ENCODE results near the gene PRDX3.

Gene PRDX3

DNA sequence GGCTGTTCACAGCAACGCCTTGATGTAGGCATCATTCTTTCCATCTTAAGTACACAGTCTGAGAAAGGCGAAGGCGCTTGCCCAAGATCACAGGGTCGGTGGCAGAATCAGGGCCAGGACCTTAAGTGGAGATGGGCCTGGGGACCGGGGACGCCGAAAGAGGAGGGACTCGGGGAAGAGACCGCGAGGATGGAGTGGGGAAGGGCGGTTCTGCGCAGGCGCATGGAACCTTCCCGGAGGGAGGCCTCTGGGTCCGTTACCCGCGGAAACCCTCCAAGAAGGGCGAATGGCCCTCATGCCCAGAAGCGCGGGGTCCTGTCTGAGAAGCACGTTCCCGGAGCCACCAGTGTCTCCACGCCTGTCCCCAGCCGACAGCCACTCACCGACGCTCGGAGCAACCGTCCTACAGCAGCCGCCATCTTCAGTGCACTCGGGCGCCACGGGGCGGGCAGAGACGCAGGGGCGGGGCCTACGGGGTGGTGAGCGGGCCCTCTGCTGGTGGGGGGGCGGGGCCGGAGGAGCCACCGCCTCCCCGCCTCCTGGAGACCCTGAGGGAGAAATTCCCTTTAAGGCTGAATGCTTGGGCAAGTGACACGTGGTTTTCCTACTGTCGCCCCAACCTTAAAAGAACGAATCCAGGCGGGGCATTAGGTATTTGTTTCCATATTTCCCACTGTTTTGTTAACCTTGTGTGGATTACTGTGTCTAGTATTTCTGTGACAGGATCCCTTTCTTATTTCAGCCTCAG is at the start of gene PRDX3:
Gene PRDX3 (minus strand): TSS at position 441 of the 748 bp plus-strand sequence. CDS start 22 bp downstream, at position 419.
- peak; percentile 63 to 99 (median 94) for DNase-seq

DNA sequence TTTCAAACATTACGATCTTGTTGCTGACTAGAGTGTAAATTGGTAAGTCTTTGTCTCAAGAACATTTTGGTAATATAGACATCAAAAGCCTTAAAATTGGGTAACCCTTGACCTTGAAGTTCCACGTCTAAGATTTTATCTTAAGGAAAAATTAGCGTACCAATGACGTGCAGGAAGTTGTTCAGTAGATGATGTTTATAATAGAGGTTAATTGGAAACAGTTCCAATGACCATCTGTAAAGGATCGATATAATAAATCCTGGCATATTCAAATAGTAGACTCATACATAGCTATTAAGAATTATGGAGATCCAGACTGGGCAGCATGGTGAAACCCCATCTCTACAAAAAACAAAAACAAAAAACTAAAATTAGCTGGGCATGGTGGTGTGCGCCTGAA is 49.2 kb upstream of the PRDX3 start:
- DNase-seq = no peak

DNA sequence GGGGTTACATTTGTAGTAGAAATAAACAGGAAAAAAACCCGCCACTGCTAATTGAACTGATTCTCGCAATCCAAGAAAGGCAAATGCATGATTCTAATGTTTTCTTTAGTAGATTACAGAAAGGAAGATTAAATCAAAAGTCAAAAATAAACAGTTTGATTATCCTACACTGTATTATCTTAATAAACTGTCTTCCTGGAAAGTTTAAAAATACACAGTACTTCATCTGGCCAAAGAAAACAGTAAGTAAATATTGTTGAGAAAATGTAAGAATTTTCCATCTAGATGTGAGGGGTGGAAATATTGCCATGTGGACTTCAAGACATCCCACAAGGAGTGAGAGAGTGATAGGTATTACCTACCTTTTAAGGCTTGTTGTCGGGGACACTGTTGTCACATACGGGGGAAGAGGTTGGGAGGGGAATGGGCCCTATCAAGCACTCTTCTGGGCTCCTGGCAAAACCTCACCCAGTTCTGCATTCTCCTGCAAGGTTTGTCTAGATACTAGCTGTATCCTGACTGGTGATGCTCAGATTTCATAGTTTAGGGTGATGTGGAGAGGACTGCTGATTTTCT is 46.6 kb upstream of the PRDX3 start:
- DNase-seq = no peak

DNA sequence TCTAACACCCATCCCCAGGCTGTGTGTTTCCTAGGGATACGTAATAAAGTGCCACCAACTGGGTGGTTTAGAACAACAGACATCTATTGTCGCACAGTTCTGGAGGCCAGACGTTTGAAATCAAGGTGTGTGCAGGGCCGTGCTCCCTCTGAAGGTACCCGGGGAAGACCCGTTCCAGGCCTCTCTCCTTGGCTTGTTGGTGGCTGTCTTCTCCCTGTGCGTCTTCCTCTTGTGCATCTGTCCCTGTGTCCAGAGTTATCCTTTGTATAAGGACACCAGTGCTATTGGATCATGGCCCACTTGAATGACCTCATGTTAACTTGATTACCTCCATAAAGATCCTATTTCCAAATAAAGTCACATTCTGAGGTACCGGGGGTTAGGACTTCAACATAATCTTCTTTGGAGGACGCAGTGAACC is 44.4 kb upstream of the PRDX3 start:
- no peak for DNase-seq

DNA sequence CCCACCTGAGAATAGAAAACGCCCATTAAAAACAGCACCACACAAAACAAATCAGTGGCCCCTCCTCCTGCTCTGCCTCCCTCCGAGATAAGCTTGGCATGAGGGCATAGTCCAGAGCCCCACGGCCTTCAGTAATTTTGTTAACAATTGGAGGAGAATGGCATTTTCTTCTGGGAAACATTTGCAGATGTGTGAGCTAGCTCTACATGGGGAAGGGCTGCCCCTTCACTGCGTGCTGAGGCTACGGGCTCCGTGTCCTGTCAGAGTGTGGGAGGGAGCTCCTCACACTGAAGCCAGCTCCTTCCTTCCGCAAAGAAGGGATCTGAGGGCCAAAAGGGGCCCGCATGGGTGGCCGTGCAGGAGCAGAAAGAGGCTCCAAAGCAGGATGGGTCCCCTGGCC is 43.9 kb upstream of the PRDX3 start:
- peak in 1 of 14 donors; percentile 1 for DNase-seq

DNA sequence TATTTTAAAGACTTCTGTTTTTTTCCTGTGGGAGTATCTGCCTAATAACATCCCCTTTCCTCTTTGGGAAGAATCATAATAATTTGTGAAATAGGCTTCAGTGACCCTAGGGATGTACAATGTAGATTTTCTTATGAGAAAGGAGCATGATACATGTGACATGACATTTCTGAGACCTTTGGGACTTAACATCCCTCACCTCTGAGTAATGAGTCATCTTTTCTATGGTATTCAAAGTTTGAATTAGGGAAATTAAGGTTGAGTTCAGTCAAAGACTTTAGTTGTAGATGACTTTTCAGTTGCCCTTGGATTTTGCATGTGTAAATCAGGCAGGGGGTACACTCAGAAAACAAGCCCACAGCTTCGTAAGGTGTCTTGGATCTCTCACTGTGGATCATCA is 43.1 kb upstream of the PRDX3 start:
- no peak for DNase-seq

DNA sequence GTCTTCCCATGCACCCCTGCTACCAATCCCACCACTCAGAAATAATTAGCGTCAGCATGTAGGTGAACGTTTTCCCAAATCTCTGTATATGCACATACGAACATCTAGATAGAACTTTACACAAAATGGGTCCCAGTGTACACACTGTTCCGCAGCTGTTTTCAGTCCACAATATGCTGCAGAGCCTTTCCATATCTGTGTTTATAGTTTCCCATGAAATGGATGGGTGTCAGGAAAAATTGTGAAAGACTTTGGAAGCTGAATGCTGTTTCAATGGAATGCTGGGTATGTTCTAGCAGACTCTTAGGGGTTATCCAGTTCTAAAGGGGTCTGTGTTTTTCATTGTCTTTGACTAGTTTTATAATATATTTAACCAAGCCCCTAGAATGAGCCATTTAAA is 42.6 kb upstream of the PRDX3 start:
- no peak for DNase-seq

DNA sequence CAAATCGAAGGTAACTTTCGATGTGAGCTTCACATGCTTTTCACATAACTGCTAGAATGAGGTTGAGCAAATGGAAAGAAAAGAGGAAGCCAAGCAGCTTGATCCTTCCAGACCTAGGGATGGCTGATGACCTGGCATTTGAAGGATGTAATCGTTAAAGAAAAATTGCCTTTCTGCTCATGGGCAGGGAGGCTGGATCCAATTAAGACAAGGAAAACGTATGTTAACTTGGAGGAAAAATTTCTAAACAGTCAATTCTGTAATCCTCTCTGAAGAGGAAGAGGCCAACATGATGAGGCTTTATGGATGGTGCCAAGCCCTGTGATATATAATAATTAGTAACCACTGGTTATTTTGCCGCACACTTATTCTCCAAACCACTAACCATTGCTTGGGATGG is 41.3 kb upstream of the PRDX3 start:
- no peak for DNase-seq

DNA sequence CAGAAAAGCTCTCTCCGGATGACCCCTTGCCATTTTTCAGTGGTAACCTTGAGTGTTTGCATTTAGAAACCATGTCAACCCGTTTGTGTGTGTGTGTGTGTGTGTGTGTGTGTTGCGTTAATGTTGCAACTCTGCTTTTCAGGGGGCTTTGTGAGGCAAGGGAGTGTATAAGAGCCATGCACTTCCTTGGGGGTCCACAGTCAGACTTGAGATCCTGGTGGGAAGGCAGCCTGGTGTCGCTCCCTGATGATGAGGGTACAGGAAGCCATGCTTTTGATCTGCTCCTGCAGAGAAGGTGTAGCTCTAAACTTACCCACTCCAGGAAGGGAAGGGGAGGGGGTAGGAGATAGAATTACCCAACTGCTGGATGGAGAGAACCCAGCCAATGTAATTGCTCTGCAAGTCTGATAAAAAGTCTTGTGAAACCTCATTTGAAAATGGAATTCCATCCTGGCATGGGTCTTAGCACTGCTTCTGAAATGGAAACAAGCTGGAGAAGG is 39.4 kb upstream of the PRDX3 start:
- DNase-seq = no peak

DNA sequence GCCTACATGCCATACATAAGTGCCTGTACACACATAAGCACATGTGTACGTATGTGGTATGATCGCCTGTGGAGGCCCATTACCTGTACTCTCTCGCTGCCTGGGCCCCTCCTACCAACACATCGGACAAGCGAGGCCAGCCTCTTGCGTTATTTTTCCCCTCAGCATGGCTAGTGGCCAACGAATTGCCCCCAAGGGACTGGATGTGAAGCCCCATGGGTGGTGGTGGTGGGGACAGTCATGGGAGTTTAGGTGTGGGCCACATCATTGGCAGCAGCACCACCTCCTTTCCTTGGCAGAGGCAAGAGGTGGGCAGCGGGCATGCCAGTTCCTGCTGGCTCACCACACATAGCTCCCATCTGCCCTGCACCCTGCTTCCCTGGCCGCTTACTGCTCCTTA is 38.8 kb upstream of the PRDX3 start:
- DNase-seq = no peak

DNA sequence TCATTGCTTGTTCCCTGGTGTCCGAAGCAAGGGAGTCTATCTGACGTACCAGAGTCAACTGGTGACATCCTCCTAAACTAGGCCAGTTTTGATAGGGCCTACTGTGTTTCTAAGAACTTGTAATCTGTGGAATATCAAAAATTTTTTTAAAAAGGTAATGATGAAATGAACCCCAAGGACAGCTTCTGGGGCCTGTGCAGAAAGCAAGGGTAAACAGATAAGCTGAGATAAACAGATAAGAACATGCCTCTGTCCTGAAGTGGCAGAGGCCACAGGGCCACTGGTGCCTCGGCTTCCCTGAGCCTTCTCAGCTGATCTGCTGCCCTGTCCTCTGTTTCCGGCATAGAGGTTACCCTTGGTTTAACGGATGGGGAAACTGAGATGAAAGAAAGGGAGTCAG is 37.5 kb upstream of the PRDX3 start:
- no peak for DNase-seq

DNA sequence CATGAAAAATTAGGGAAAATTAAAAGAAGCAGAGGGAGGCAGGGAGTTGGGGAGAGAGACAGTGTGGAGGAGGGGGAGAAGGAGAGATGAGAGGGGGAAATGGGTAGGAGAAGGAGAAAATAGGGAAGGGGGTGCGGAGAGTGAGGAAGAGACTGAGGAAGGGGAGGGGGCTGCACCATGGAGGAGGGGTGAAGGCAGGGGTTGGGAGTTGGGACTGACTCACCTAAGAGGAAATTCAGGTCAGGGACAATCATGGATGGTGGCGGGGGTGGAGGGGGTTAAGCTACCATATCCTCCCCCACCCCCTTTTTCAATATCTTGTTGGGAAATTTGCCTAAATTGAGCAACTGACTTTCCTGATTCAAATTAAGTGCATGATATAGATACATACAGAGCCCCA is 36.8 kb upstream of the PRDX3 start:
- no peak for DNase-seq

DNA sequence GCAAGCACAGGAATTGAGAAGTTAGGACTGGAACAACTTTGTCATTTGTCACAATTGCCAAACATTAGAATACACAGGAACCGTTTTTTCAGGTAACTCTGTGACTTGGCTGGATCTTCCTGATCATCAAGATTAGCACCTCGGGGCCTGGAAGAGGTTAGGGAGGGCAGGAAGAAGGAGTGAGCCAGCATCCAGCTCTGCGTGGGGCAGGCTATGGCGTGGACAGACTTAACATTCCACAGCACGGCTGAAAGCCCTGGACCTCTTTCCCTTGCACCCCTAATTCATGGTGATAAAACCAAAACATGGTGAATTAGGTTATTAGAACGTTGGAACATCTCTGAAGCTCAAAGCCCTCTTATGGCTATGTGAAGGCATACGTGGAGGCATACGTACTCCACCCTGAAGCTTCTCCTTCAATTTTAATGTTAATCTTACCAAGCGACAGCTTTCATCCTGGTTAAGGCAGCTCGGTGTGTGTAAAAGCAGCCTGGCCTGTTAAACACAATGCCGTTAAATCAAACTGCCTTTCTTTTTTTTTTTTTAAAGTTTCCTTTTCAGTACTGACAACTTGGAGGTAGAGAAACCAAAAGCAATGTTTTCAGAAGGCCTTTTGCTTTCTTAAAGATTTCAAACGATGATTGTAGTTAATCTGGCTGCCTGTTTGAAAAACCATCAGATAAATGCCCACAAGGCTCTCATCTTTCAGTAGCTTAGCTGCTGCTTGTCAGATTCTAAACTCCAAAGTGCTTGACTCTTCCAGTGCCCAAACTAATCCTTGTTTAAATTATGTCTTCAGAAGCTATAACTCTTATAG is 33.2 kb upstream of the PRDX3 start:
- no peak for DNase-seq

DNA sequence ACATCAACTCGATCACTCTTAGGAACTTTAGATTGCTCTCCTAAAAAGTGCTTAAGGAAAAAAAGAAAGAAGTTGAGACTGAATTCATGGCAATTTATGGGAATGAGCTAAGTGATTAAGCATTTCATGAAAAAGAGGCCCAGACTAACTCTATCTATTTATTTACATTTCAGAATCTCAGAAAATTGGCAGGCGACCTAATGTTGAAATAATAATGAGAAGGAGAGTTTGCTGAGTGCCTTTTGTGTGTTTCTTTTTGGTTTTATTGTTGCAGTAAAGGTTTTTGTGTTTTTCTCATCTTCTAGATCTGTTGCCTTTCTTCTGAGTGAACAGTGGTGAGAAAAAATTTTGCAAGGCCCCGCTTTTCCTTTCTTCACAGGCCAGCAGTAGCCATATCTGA is 32.6 kb upstream of the PRDX3 start:
- DNase-seq = no peak

DNA sequence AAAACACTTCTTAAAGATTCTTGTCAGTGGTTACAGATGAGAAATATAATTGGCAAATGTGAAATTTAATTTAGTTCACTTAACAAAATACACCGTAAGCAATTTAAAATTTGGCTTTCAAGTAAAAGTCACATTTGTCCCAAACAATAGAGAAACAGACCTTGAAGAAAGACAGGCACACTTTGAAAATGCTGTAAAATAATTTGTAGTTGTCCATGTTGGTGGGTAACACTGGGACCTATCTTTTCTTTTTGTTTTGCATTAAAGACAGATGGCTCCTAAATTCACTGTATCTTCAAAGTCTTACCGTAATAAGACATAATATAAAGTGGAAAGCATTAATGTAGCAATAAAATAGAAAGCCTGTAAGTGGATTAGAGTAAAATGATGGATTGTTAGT is 32.0 kb upstream of the PRDX3 start:
- DNase-seq = no peak

DNA sequence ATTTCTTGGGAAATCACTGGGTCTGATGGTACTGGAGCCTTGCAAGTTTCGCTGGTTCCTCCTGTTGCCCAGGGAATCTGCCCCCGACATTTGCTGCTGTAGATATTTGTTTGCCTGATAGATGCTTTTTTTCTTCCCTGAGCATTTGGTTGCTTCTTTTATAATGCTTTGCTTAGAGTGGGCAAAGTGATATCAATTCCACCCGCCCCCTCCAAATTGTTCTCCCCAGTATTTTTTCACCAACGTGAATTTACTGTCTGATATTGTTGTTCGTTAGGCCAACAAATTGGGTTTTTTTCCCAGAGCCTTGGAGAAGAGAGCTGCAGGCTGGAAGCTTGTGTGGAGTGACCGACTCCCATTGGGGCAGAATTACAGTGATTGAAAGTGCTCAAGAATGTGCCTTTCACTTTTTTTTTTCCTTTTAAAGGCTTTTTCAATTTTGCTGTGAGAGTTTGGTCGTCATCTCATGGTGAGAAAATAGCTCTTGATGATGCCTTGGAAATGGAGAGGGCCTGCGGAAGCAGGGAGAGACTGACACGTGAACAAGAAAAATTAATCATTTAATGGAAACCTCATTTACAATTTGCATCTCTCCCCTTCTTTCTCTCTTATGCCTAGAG is 31.2 kb upstream of the PRDX3 start:
- peak in 1 of 14 donors; percentile 6 for DNase-seq

DNA sequence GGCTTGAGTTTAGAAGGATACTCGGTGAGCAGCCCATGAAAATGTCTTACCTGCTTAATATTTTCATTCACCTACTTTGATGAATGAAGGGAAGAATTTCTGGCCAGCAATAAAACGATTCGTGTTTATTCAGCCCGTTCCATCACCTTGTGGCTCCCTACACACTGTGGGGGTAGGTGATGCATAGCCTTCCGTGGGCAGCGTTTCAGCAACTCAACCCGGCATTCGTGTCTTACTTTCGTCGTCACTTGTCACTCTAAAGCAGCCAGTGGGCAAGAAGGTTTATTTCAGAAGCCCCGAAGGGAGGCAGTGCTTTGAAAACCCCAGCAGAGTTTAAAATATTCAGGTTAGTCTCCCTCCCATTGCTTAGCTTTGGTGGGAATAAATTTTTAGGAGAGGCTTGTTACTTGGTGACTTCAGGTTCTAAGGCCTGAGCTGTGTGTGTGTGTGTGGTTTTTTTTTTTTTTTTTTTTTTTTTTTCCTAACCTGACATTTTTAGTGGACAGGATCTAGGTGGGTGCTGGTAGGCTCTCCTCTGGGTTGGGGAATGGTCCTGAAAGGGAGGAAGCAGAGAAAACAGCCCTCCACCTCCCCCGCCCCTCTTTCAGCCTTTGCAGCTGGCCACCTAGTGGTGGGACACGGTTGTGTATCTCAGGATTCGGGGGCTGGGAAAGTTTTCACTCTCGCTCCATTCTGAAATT is 30.6 kb upstream of the PRDX3 start:
- peak in 9 of 14 donors; percentile 2 to 47 (median 25) for DNase-seq

DNA sequence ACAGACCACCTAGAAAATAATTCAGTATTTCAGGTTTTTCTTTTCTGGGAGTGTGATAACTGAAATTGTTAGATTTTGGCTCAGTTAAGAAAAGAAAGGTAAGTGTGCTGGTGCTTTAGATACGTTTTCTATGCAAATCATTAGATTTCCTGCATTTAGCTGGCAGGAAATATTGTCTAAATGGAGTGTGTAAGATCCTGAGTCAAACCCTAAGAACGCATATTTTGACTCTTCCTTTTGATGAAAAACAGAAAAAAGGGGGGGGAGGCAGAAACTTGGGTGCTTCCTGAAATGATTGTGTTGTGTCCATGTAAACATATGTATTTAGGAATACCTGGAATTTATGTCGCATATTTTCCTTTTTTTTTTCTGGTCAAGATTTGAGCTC is 29.9 kb upstream of the PRDX3 start:
- DNase-seq = peak in 1 of 14 donors; percentile 26

DNA sequence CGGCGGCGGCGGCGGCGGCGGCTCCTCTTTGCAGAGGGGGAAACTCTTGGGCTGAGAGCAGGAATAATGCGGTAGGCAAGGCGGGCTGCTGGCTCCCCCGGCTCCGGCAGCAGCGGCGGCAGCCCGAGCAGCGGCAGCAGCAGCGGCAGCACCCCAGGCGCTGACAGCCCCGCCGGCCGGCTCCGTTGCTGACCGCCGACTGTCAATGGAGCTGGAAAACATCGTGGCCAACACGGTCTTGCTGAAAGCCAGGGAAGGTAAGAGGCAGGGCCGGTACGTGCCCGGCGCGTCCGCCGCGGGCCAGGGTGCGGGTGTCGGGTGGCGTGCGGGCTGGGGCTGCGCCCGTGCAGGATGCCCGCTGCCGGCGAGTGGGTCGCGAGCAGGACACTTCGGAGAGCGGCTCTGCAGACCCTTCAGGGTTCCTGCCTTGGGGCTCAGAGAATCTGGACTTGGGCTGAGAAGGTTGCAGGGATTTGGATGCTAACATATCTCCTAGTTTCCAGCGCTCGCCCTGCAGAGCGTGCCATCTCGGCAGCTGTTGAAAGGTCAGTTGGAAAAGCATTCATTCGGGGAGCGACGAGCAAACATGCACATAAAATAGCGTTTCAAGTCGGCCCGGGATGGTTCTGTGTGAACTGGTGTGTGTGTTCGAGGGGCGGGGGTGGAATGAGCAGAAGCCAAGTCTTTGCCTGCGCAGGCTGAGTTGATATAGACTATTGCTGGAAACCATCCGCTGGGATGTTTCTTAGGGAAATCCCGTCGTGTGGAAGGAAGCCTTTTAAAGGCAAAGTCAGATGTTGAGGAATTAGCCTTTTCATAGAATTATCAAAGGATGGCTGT is 29.3 kb upstream of the PRDX3 start:
- peak in 10 of 14 donors; percentile 25 to 75 (median 60) for DNase-seq

DNA sequence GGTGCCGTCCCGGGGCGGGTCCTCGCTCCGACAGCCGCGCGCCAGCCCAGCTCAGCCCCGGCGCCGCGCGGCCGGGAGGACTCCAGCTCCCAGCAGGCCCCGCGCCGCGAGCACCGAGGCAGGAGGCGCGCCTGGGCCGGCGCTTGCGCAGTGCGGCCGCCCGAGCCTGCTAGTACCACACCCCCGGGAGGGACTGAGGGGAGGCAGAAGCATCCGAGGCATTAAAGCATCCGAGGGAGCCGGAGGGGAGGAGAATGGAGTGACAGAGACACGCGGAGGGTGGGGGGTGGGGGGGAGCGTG is 28.7 kb upstream of the PRDX3 start, which contains the start of gene GRK5:
Gene GRK5 (plus strand): TSS at position 206 of the 301 bp plus-strand sequence. CDS start 347 bp downstream, outside the sequence.
- DNase-seq = peak; percentile 73 to 95 (median 88)
